Suppressor macrophage (primary cell): ENCODE data around the gene AREL1.

Source experiments
- DNase-seq, 4 experiments: peaks; one replicate each; pipeline ENCODE4 v3.0.0-alpha.2; 2020 to 2022

Gene AREL1

DNA sequence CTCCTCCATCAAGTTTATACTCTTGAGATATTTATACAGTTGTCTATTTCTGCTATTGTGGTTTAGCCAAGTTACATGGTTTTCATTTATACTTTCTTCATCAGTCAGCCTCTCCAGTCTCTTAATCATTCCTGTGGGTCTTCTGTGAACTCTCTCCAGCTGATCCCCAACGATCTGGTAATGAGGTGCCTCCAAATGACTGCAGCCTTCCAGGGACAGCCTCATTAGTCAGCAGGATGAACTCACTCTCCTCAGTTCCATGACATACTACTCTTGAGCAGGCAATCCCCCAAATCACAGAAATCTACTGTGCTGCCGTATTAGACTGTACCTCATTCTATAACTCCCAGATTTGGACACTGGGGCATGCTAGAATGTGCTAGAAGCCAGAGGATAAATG, 15.3 kb downstream of the AREL1 start:
- peak; percentile 25 to 62 (median 35) for DNase-seq

DNA sequence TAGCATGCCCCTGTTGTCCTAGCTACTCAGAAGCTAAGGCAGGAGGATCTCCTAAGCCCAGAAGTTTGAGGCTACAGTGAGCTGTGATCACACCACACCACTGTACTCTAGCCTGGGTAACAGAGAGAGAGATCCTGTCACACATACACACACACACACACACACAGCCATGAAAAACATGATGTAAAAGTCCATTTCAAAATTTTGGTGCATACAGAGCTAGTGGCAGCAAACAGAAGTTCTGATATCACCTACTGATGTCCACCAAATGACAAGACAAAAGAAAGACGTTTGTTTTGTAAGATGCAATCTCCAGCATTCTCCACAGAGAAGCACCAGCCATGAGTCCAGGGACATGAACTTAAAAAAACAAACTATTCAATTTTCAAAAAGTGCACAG, 15.9 kb downstream of the AREL1 start:
- no peak for DNase-seq

DNA sequence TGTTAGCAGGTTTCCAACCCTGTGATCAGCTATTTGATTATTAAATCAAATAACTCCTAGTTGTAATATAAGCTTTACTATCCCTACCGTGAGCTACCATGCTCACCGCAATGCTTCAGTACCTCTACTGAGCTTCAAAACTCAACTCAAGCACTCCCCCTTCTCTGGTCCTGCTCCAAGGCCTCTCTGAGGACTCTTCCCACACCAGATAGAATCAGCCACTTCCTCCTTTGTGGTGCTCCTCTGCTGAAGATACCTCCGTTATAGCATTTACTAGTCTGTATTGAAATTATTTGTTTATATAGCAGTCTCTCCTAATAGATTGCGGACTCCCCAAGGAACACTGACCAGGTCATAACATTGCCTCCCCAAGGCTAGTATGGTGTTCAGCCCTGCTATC, 17.5 kb downstream of the AREL1 start:
- peak in 3 of 4 experiments; percentile 20 to 35 (median 27) for DNase-seq

DNA sequence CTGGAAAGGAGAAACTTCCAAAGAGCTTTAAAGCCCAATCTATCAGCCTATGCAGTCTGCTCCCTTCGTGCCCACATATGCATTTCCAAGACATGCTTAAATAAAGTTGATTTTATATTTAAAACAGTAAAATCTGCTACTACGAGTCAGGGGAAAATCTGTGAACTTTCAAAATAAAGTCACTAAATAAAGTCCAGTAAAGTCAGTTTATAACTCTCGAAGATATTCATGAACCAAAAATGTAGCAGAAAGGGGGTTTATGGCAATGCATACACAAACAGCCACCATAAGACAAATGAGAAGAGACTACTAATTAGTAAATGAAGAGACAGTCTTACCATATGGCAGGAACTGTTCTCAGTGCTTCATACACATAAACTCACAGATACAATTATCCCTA, 19.7 kb downstream of the AREL1 start:
- no peak for DNase-seq

DNA sequence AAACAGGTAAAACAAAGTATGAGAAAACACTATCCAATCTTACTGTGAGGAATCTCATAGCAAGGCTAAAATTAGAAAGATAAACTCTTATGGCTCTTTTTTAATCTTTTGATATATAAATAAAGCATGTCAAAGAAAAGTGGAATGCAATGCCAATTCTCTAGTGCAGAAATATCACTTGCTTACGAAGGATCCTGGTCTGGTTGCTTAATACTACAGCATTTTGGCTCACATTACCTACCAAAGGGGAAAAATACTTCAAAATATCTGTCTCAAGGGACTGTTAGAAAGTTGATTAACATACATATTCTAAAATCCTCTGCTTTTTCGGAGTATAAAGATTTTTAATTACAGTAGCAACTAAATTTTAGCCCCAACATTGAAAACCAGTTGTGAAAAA, 21.4 kb downstream of the AREL1 start:
- no peak for DNase-seq

DNA sequence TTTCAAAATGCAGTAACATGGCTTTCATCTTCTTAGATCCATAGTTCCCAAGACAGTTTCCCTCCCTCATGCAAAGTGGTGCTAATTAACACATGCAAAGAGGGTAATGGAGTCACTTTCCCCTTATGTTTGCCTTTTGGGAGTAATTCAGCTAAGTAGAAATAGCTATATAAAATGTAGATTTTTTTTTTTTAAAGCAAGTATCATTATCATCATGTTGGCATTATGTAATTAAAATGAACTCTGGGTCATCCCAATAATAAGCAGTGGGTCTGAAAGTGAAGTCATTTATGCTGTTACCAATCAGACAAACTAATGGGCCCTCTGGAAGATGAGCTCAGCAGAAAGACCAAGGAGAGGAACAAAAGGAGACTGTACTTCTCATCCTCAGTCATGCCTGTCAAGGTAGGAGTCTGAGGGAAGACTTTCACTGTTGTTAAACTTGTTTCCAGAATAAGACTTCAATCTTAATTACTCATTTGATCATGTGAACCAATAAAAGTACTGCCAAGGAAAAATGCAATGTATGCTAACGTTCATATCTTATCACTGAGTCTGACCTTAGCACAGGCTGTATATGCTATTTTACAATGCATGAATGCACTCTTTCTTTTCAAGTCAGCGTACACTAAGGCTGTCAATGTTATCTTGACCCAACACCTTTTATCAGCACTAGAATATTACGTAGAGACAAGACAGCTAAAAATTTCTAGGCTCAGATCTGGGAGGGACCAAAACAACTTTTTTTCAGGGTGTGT, 26.8 kb downstream of the AREL1 start:
- no peak for DNase-seq

DNA sequence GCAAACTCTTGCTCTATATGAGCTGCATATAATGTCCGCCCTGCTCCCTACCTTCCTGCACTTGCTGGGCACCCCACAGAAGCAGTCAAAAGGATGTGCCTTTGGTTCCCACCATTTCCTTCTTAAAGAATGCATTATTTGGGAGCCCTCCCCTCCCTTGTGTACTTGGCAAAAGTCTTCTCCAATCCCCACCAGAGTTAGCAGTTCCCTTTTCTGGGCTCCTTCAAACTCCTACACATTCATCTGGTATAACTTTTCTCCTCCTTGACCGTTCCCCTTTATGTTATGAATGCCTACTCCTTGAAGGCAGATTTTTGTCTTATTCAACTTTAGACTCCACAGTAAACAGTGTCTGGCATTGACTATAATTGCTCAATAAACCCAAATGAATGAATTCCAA, 27.8 kb downstream of the AREL1 start:
- peak; percentile 58 to 81 (median 71) for DNase-seq

DNA sequence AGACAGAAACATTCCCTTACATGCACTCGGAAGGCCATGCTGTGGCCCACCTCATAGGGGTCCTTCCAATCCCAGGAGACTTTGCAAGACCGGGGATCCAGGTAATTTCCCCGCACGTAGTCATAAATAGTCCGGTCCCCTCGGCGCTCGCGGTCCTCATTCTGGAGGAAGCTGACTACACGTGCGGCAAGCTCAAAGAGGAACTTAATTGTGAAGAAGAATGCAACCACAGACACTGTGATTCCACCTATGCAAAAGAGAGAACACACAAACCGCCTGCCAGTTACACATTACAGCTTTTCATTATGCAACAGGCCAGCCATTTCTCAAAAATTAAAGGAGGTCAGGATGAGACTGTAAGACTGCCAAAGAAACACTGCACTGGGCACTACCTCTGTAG, 28.4 kb downstream of the AREL1 start:
- peak; percentile 58 to 85 (median 77) for DNase-seq

DNA sequence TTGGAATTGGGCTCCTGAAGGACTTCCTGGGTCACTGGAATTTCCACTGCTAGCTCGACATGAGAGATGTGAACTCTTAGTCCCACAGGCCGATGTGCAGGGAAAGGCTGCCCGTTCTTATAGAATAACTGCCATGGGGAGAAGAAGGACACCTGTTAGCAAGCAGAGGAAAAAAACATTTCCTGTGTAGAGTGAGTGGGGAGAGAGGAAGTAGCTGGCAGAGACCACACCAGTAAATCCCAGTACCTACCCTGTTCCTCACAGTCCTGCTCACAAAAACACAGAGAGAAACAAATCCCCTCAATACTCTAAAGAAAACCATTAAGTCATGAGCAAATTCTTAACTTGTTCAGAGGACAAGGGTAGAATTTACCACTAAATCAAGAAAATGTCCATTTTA, 29.5 kb downstream of the AREL1 start:
- DNase-seq, result no peak

DNA sequence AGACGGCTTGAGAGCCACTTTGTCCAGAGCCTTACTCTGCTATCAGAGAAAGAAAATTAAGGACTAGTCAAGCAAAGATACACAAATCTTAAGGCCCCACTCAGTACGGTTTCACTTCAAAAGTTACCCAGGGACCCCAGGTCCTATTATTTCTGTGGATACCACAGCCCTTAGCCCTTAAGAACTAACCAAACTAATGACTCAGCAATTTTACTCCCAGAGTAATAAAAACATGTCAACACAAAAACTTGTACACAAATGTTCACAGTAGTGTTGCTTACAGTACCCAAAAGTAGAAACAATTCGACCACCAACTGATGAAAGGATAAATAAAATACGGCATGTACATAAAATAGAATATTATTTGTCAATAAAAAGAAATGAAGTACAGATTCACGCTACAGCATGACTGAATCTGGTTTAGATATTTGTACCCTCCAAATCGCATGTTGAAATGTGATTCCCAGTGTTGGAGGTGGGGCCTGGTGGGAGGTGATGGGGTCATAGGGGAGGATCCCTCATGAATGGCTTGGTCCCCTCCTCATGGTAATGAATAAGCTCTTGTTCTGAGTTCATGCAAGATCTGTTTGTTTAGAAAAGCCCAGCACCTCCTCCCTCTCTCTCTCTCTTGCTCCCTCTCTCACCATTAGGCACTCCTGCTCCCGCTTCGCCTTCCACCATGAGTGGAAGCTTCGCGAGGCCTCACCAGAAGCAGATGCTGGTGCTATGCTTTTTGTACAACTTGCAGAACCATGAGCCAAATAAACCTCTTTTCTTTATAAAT, 30.5 kb downstream of the AREL1 start:
- DNase-seq, result no peak

DNA sequence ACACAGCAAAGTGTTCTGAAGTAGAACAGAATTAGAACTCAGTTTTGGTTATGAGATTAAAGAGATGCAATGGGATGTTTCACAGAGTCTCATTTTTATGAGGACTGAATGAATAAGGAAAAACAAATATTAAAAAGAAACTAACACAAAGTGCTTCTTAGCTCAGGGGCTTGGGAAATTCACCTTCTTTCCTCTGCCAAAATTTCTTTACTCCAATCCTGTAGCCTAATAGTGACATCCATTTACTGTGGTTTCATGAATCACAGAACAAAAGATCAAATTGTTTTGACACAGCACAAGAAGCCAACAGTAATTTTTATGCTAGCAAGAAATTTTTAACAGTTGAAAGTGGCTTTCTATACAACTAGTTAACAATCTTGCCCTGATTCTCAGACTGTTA, 37.7 kb downstream of the AREL1 start:
- DNase-seq, result no peak

DNA sequence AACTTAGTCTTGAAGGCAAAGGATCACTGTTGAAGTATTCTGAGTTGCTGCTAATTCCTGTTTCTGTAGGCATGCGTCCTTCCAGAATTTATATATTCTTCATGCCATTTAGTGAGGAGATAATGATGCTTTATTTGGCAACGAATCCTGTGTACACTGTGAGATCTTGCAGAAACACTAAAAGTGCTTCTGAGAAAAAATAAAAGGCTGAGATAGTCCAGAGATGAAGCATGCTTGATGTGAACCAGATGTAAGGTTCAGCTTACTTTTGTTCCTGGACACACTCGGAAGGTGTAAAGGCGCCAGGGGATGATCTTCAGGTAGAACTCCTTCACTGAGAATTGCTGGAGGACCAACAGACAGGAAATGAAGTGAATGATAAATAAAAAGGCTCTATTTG, 39.1 kb downstream of the AREL1 start:
- no peak for DNase-seq

DNA sequence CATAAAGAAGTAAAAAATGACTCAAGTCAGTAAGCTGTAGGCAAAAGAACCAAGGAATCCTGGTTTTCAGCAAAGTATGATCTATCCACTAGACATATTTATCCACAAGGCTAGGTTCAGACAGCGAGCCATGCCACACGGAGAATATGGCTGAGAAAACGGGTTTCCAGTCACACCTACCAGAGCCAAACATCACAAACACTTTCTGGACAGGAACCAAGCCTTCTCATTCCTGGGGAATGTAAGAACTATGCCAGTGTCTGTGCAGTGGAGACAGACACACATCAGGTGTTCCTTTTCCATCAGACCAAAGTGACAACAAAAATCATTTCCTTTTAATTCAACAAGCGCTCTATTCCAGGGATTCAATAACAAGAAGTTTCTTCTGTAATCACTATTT, 41.1 kb downstream of the AREL1 start:
- no peak for DNase-seq

DNA sequence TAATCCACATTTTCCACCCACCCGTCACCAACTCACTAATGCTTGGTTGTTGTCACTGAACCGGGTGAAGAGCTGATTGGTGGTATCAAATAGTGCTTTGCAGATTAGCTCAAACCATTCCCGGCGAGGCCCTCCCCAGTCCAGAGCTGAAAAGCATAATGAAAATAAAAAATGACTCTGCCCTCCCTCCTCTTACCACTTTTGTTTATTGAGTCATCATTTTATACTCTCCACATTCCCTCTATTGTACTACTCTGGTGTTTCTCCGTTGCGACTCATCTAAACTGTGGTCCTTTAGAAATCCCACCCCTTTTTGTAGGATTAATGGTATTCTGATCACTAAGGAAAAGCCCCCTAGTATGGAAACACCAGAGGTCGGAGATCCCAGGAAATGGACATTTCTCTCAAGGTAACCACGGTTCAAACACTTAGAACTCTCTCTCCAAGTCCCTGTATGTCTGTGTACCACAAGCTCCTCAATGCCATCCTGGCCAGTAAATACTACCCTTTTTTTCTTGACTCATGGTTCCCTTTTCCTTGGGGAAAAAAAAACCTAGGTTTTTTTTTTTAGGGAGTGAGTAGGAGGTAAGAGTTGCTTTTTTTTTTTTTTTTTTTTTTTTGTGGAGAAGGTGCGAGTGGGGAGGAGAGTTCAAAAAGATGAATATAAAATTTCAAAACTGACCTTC, 42.0 kb downstream of the AREL1 start:
- DNase-seq, result peak in 3 of 4 experiments; percentile 22 to 29 (median 25)

DNA sequence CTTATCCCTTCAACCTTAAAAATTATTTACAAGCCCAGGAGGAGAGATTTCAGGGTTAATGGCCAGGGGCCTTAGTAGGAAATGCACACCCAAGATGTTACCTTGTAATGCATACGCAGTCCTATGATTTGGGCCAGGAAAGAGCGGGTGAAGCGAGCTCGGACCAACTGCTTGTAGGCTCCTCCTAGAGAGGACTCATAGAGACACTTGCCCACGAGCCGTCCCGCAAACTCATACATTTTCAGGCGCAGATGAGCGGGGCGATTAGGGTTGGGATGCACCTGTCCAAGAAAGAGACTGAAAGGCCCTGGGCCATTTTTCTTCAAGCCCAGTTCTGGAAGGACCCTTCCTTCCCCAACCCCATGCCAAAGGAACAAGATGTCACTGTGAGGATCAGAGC, 43.0 kb downstream of the AREL1 start:
- DNase-seq, result no peak

DNA sequence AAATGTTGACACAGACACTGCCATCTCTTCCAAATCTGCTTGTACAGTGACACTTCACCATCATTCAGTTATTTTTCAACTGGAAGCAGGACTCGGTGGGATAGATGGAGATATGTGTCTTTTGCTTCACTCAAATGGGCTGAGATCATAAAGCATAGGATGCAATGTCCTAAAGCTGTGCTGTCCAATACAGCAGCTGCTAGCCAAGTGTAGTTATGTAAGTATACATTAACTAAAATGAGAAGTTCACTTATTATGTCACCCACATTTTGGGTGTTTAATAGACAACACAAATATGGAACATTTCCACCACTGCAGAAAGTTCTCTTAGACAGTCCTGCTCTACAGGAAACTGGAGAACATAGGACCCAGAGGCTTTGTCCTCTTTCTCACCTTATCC, 43.6 kb downstream of the AREL1 start:
- DNase-seq, result peak in 2 of 4 experiments; percentile 18 to 27

DNA sequence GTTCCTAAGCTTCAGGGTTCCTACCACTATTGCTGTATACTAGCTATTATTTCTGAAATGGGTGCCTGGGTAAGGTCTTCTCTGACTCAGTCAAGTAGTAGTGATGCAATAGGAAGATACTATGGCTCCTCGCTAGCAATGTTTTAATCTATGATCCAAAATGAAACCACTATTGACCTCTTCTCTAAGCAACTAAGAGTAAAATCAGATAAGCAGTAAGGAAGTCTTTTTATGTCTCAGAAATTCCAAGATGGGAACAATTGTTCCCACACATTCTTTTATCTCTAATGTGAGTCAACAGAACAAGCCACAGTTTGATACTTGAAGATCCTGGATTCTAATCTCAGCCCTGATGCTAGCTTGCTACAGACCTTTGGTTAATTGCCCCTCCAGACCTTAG, 45.1 kb downstream of the AREL1 start:
- no peak for DNase-seq

DNA sequence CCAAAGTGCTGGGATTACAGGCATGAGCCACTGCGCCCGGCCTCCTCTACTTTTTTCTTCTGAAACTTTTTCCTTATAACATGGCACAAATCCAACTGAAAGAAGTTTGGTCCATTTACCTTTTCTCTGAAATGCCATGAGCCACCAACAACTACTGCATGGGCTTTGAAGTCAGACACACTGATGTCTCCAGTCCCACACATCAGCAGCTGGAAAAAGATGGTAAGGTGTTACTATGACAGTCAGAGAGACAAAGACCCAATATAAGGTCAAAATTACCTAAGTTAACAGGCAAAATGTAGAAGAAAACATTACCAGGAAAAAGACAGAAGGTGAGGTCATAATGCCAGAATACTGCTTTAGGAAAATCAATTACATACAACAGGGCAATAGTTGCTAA, 48.2 kb downstream of the AREL1 start:
- no peak for DNase-seq

DNA sequence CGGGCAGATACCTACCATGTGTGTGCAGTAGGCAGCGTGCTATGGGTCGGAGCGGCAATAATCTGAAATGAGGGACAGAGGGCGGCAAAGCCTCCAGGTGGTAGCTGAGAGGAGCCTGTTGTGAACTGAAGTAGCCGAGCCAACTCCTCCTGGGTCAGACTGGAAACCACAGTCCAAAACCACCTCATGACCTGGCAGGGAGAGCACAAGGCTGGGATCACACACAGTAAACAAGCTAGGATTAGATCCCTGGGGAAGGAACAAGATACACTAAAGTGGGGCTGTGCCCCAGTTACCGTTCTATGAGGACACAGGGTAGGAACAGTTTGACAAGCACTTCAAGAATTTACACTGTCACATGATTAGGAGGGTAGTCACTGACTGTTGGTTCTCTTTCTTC, 49.0 kb downstream of the AREL1 start:
- no peak for DNase-seq

DNA sequence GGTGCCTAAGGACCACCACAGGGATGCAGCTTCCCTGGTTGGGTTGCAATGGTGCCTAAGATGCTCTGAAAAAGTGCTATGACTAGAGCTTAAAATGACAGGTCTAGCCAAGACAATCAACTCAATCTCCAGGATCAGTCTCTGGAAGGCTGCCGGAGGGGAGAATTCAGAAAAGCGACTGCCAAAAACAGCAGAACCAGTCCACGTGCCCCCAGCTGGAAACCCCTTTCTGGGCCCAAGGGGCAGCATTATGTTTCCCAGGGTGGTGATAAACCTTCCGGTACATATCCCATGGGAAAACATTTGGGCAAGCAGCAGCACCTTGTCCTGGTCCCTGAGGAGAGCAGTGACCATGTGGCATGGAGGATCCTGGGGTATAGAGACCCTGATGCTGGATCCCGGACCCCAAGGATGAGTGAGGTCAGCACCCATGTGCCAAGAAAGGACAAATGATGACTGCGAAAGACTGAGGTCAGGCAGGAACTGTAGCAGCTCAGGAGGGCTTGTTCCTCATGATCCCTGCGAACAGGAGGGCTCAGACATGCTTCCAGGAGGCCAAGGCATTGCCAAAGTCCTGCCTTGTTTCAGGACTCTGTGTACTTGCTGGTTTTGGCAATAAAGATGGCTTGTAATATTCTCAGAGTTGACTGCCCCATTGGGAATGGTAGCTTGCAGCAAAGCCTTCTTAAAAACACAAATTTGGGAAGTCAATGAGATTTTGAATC, 51.0 kb downstream of the AREL1 start:
- DNase-seq, result no peak

DNA sequence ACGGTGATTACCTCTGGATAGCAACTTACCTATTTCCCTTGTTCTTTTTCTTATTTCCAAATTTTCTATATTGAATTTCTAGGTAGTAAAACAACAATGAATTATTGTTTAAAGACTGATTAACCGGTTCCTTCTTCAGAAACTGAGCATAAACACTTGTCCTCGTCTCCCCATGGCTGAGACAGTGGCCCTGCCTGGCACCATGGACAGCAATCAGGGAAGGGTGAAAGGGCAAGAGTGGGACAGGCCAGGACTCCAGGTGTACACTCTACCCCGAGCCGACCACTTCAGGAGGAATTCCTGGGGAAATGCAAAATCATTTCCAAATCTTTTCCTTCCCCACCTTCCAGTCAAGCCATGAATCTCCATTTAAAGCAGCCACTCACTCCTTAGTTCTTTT, 52.0 kb downstream of the AREL1 start:
- DNase-seq, result no peak

DNA sequence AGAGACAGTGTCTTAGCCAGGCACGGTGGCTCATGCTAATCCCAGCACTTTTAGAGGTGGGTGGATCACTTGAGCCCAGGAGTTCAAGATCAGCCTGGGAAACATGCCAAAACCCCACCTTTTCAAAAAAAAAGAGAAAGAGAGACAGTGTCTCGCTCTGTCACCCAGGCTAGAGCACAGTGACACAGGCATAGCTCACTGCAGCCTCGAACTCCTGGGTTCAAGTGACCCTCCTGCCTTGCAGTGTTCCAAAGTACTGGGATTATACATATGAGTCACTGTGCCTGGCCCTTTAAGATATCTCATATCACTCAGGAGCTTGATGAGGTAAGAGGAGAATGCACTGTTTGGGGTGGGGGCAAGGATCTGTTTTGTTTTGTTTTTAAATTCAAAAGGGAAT, 52.7 kb downstream of the AREL1 start:
- DNase-seq, result no peak

DNA sequence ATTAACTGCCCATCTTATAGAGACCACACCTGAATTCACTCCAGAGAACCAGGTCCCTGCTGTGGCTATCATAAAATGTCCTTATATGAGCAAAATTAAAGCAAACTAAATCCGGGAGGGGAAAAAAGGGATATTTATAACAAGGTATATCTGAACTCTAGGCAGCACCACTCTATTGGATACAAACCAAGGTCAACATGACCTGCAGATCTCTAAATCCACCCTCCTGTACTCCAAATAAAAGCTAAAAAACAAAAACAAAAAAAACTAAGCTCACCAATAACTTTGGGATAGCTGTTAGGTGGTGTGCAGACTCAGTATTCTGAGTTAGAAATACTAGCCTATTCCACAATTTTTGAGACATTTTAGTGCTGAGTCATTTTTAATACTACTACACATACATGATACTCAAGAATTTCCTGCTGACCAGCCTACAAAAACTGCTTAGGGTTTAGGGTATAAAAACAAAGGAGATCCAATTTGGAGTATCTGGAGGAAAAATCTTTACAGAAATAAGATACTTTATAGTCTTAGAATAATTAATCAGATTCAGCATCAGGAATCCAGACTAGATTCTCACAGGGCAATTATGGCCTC, 54.2 kb downstream of the AREL1 start:
- no peak for DNase-seq
